Natural killer cell (primary cell): ENCODE data around the gene HSD17B2. TPM values are rescaled to one million over a fixed set of nuclear protein-coding genes. Genes with fewer than 3 reads are reported as not detected.

Source experiments
- ATAC-seq, 3 donors: fragments of 150-1000 bp in 2 of 3; fragments of 200-7000 bp in 1 of 3; cut with Tn5 transposase; 1 replicate in 1 of 3; 2 replicates in 2 of 3; pipeline ENCODE4 v1.10.0; 2021; ENCODE audit warnings: mild to moderate bottlenecking in 2 of 3, moderate library complexity in 2 of 3
- DNase-seq, 2 donors: peaks; one replicate each; pipeline versions ENCODE4 v3.0.0 to v3.0.0-alpha.2; 2013 to 2021; ENCODE audit warnings: mixed read lengths in 1 of 2
- H3K27ac ChIP-seq: one replicate; pipeline ENCODE4 v1.5.1; 2013; ENCODE audit warnings: mild to moderate bottlenecking, low read length
- H3K27me3 ChIP-seq: one replicate; pipeline ENCODE4 v1.6.1; 2013; ENCODE audit warnings: low read length; ENCODE audit not compliant: control insufficient read depth, insufficient read depth
- H3K36me3 ChIP-seq: one replicate; pipeline ENCODE4 v1.6.1; 2013; ENCODE audit warnings: low read length; ENCODE audit not compliant: control insufficient read depth, insufficient read depth
- H3K4me1 ChIP-seq: one replicate; pipeline ENCODE4 v1.6.1; 2013; ENCODE audit warnings: low read length; ENCODE audit not compliant: control insufficient read depth, insufficient read depth
- H3K4me3 ChIP-seq: one replicate; pipeline ENCODE4 v1.5.1; 2013; ENCODE audit warnings: low read length
- H3K9me3 ChIP-seq: one replicate; pipeline ENCODE4 v1.6.1; 2013; ENCODE audit warnings: low read length; ENCODE audit not compliant: control insufficient read depth, insufficient read depth
- H3K27ac Mint-ChIP-seq, 2 donors: one replicate each; pipeline ENCODE4 v1.8.0; 2022; ENCODE audit warnings: mild to moderate bottlenecking in 2 of 2, mixed read lengths in 2 of 2, moderate library complexity in 1 of 2
- H3K27me3 Mint-ChIP-seq, 2 donors: one replicate each; pipeline ENCODE4 v1.8.0; 2022; ENCODE audit warnings: low read depth in 2 of 2, mixed read lengths in 2 of 2
- H3K36me3 Mint-ChIP-seq: one replicate; pipeline ENCODE4 v1.8.0; 2022; ENCODE audit warnings: mixed read lengths
- H3K4me1 Mint-ChIP-seq, 2 donors: one replicate each; pipeline ENCODE4 v1.8.0; 2022; ENCODE audit warnings: mixed read lengths in 2 of 2
- H3K4me3 Mint-ChIP-seq: one replicate; pipeline ENCODE4 v1.8.0; 2022; ENCODE audit warnings: mild to moderate bottlenecking, moderate library complexity, mixed read lengths
- H3K9me3 Mint-ChIP-seq, 2 donors: one replicate each; pipeline ENCODE4 v1.8.0; 2022; ENCODE audit warnings: mixed read lengths in 2 of 2
- CTCF ChIP-seq: fragments of 200-600 bp; IDR thresholded peaks from one replicate; pipeline ENCODE4 v1.8.0; 2022; ENCODE audit warnings: antibody characterized with exemption
- WGBS: methylation state at CpG from one replicate; pipeline ENCODE4 v1.1.7; 2013; ENCODE audit warnings: missing lambda C conversion rate; ENCODE audit not compliant: insufficient coverage; 5-methylcytosine and 5-hydroxymethylcytosine counted together
- intact Hi-C: fragments of 100-400 bp; cut with micrococcal nuclease; formaldehyde crosslinking; loops from one replicate; pipeline ENCODE4 v1.14.2; 2022
- total RNA-seq, 4 donors: library from RNA; stranded (reverse); fragments of 120-200 nt in 1 of 4; gene quantifications; one replicate each; pipeline versions ENCODE4 v1.2.3 to v1.2.4, GENCODE V29; 2013 to 2022

The HSD17B2 gene
- total RNA-seq, 3 donors from 2014 or later (not counting 1 experiment from before 2014, with no cell fraction given), result not detected

- Mint-ChIP-seq H3K36me3 (peaks cover 15% of the 10 kb centered on the region), H3K27me3 (no peaks in the 10 kb centered on the region), H3K4me1 (peaks cover 1 to 7% of the 10 kb centered on the region in 2 donors), H3K4me3 (no peak overlapping the region), H3K27ac (no peak overlapping the region), H3K9me3 (no peaks in the 10 kb centered on the region)
- no peak for DNase-seq
- Histone ChIP-seq H3K36me3 (peaks cover 26% of the 10 kb centered on the region), H3K9me3 (no peaks in the 10 kb centered on the region), H3K4me1 (no peaks in the 10 kb centered on the region), H3K4me3 (no peak overlapping the region), H3K27ac (no peak overlapping the region), H3K27me3 (no peaks in the 10 kb centered on the region)
- WGBS, result 86% methylated on average over 11 of the region's 11 CpGs
- intact Hi-C loops, result no loop called here
- ATAC-seq, result no peak
- TF ChIP-seq CTCF, result no peak
Observed at GRCh38 chr16:81996664-81997509, 38.2 kb upstream of the HSD17B2 start.

GRCh38 chr16:81997738-81998137 lies 37.3 kb upstream of the HSD17B2 start:
- 94% methylated on average over 2 of the region's 2 CpGs for WGBS
- no peaks in the 10 kb centered on the region for H3K27me3 ChIP-seq
- H3K27ac Mint-ChIP-seq, result no peak overlapping the region
- no peaks in the 10 kb centered on the region for H3K9me3 Mint-ChIP-seq
- H3K36me3 ChIP-seq, result peaks cover 26% of the 10 kb centered on the region
- no peak for ATAC-seq
- H3K36me3 Mint-ChIP-seq, result peaks cover 15% of the 10 kb centered on the region
- H3K4me3 ChIP-seq, result no peak overlapping the region
- intact Hi-C loops, result no loop called here
- no peaks in the 10 kb centered on the region for H3K4me1 ChIP-seq
- H3K9me3 ChIP-seq, result no peaks in the 10 kb centered on the region
- no peak for TF ChIP-seq CTCF
- H3K27me3 Mint-ChIP-seq, result no peaks in the 10 kb centered on the region
- no peak for DNase-seq
- H3K4me3 Mint-ChIP-seq, result no peak overlapping the region
- H3K27ac ChIP-seq, result no peak overlapping the region
- peaks cover 6 to 7% of the 10 kb centered on the region in 2 donors for H3K4me1 Mint-ChIP-seq

GRCh38 chr16:82002831-82003230 lies 32.2 kb upstream of the HSD17B2 start:
- H3K36me3 Mint-ChIP-seq, result peaks cover 7% of the 10 kb centered on the region
- H3K36me3 ChIP-seq, result peaks cover 15% of the 10 kb centered on the region
- WGBS, result 93% methylated on average over 3 of the region's 3 CpGs
- no peaks in the 10 kb centered on the region for H3K4me1 ChIP-seq
- H3K4me3 Mint-ChIP-seq, result no peak overlapping the region
- H3K27ac Mint-ChIP-seq, result no peak overlapping the region
- peaks cover 7 to 11% of the 10 kb centered on the region in 2 donors for H3K4me1 Mint-ChIP-seq
- no peak for TF ChIP-seq CTCF
- no peaks in the 10 kb centered on the region for H3K27me3 ChIP-seq
- no peak for ATAC-seq
- no peaks in the 10 kb centered on the region for H3K9me3 Mint-ChIP-seq
- H3K4me3 ChIP-seq, result no peak overlapping the region
- H3K9me3 ChIP-seq, result no peaks in the 10 kb centered on the region
- no peak for DNase-seq
- no peaks in the 10 kb centered on the region for H3K27me3 Mint-ChIP-seq
- intact Hi-C loops, result no loop called here
- H3K27ac ChIP-seq, result no peak overlapping the region
